Esophagus (tissue), 2 donors: ENCODE measurements around the gene DTNBP1. TPM values are rescaled to one million over a fixed set of nuclear protein-coding genes. Genes with fewer than 3 reads are reported as not detected.
"Not testable (repeated sequence)": the region's sequence is repeated elsewhere in the genome, so short reads cannot be mapped to it uniquely, and the experiment has no call there.

ENCODE experiments used
- H3K27ac ChIP-seq, 2 donors: one replicate each; pipeline ENCODE4 v1.5.1; 2013; ENCODE audit warnings: low read depth in 2 of 2, mild to moderate bottlenecking in 2 of 2, inconsistent platforms in 1 of 2, low read length in 1 of 2, moderate library complexity in 1 of 2
- H3K27me3 ChIP-seq, 2 donors: one replicate each; pipeline ENCODE4 v1.6.1; 2013; ENCODE audit warnings: low read length in 2 of 2, control low read depth in 1 of 2, mild to moderate bottlenecking in 1 of 2; ENCODE audit not compliant: insufficient read depth in 2 of 2, control insufficient read depth in 1 of 2
- H3K36me3 ChIP-seq, 2 donors: one replicate each; pipeline ENCODE4 v1.6.1; 2013; ENCODE audit warnings: low read length in 1 of 2; ENCODE audit not compliant: control insufficient read depth in 2 of 2, insufficient read depth in 2 of 2
- H3K4me1 ChIP-seq, 2 donors: one replicate each; pipeline ENCODE4 v1.6.1; 2013; ENCODE audit warnings: low read length in 1 of 2; ENCODE audit not compliant: control insufficient read depth in 2 of 2, insufficient read depth in 2 of 2
- H3K4me3 ChIP-seq, 2 donors: one replicate each; pipeline ENCODE4 v1.5.1; 2013; ENCODE audit warnings: low read length in 2 of 2, mild to moderate bottlenecking in 2 of 2, low read depth in 1 of 2, moderate library complexity in 1 of 2
- H3K9me3 ChIP-seq, 2 donors: one replicate each; pipeline ENCODE4 v1.6.1; 2013; ENCODE audit warnings: mild to moderate bottlenecking in 2 of 2, low read depth in 1 of 2, low read length in 1 of 2, moderate library complexity in 1 of 2; ENCODE audit not compliant: control insufficient read depth in 2 of 2, insufficient read depth in 1 of 2
- WGBS, 2 donors: extraction: QIAGEN DNeasy Blood & Tissue Kit; methylation state at CpG; one replicate each; pipeline ENCODE4 v1.1.7; 2013; 5-methylcytosine and 5-hydroxymethylcytosine counted together
- polyA plus RNA-seq, 2 donors: library from polyadenylated mRNA; stranded (reverse); fragments of 200-250 nt; gene quantifications; one replicate each; pipeline ENCODE4 v1.2.3, GENCODE V29; 2013
- donor health status: healthy with polysubstance abuse.
- donor health status: Bipolar disorder and iron deficiency.

Gene DTNBP1
- polyA plus RNA-seq, 2 donors = 4.2 to 9.6 TPM

- H3K27me3 ChIP-seq = no peaks in the 10 kb centered on the region
Observed at GRCh38 chr6:15654250-15654649, 8.6 kb downstream of the DTNBP1 start.

GRCh38 chr6:15653581-15653980, 9.2 kb downstream of the DTNBP1 start:
- no peaks in the 10 kb centered on the region for H3K4me1 ChIP-seq
- no peaks in the 10 kb centered on the region for H3K9me3 ChIP-seq
- H3K4me3 ChIP-seq = no peak overlapping the region
- no peaks in the 10 kb centered on the region for H3K36me3 ChIP-seq
- no peaks in the 10 kb centered on the region for H3K27me3 ChIP-seq
- H3K27ac ChIP-seq = no peak overlapping the region

More at GRCh38 chr6:15654250-15654649, 8.6 kb downstream of the DTNBP1 start:
- Histone ChIP-seq H3K4me3 (no peak overlapping the region), H3K9me3 (no peaks in the 10 kb centered on the region), H3K36me3 (no peaks in the 10 kb centered on the region), H3K4me1 (no peaks in the 10 kb centered on the region), H3K27ac (no peak overlapping the region)
- 75 to 91% methylated on average over 4 of the region's 4 CpGs for WGBS, 2 donors

GRCh38 chr6:15650004-15650559, 12.7 kb downstream of the DTNBP1 start:
- H3K4me1 ChIP-seq, H3K9me3 ChIP-seq, H3K4me3 ChIP-seq, H3K27me3 ChIP-seq, H3K27ac ChIP-seq, H3K36me3 ChIP-seq: not testable (repeated sequence)
- 90 to 98% methylated on average over 7 of the region's 7 CpGs for WGBS, 2 donors

- Histone ChIP-seq H3K4me3 (no peak overlapping the region), H3K9me3 (no peaks in the 10 kb centered on the region), H3K4me1 (no peaks in the 10 kb centered on the region), H3K27me3 (no peaks in the 10 kb centered on the region), H3K27ac (no peak overlapping the region), H3K36me3 (no peaks in the 10 kb centered on the region)
- 97 to 100% methylated on average over 1 of the region's 1 CpG for WGBS, 2 donors
Observed at GRCh38 chr6:15644904-15645303, 17.9 kb downstream of the DTNBP1 start.

GRCh38 chr6:15643542-15643941, 19.3 kb downstream of the DTNBP1 start:
- WGBS, 2 donors = 93 to 96% methylated on average over 2 of the region's 2 CpGs
- no peaks in the 10 kb centered on the region for H3K27me3 ChIP-seq
- no peaks in the 10 kb centered on the region for H3K4me1 ChIP-seq
- H3K36me3 ChIP-seq = no peaks in the 10 kb centered on the region
- H3K4me3 ChIP-seq = no peak overlapping the region
- H3K27ac ChIP-seq = no peak overlapping the region
- no peaks in the 10 kb centered on the region for H3K9me3 ChIP-seq

- Histone ChIP-seq H3K4me1 (no peaks in the 10 kb centered on the region), H3K36me3 (no peaks in the 10 kb centered on the region), H3K4me3 (no peak overlapping the region), H3K27me3 (no peaks in the 10 kb centered on the region), H3K9me3 (no peaks in the 10 kb centered on the region), H3K27ac (no peak overlapping the region)
- 73 to 78% methylated on average over 4 of the region's 4 CpGs for WGBS, 2 donors
Observed at GRCh38 chr6:15642276-15642675, 20.6 kb downstream of the DTNBP1 start.

- H3K4me1 ChIP-seq = no peaks in the 10 kb centered on the region
- H3K4me3 ChIP-seq = no peak overlapping the region
- no peak overlapping the region for H3K27ac ChIP-seq
- no peaks in the 10 kb centered on the region for H3K9me3 ChIP-seq
- no peaks in the 10 kb centered on the region for H3K27me3 ChIP-seq
- H3K36me3 ChIP-seq = no peaks in the 10 kb centered on the region
Observed at GRCh38 chr6:15638373-15638772, 24.5 kb downstream of the DTNBP1 start.

GRCh38 chr6:15631432-15631831, 31.4 kb downstream of the DTNBP1 start:
- H3K4me3 ChIP-seq = no peak overlapping the region
- 73 to 74% methylated on average over 2 of the region's 2 CpGs for WGBS, 2 donors
- H3K27ac ChIP-seq = no peak overlapping the region
- no peaks in the 10 kb centered on the region for H3K27me3 ChIP-seq
- H3K4me1 ChIP-seq = no peaks in the 10 kb centered on the region
- H3K9me3 ChIP-seq = no peaks in the 10 kb centered on the region
- no peaks in the 10 kb centered on the region for H3K36me3 ChIP-seq

- no peaks in the 10 kb centered on the region for H3K27me3 ChIP-seq
- no peaks in the 10 kb centered on the region for H3K36me3 ChIP-seq
- H3K9me3 ChIP-seq = no peaks in the 10 kb centered on the region
- no peak overlapping the region for H3K27ac ChIP-seq
- WGBS, 2 donors = 30 to 62% methylated on average over 1 of the region's 1 CpG
- no peak overlapping the region for H3K4me3 ChIP-seq
- no peaks in the 10 kb centered on the region for H3K4me1 ChIP-seq
Observed at GRCh38 chr6:15630202-15630601, 32.6 kb downstream of the DTNBP1 start.

GRCh38 chr6:15629487-15629886, 33.3 kb downstream of the DTNBP1 start:
- Histone ChIP-seq H3K4me3 (no peak overlapping the region), H3K9me3 (no peaks in the 10 kb centered on the region), H3K27ac (no peak overlapping the region), H3K4me1 (no peaks in the 10 kb centered on the region), H3K27me3 (no peaks in the 10 kb centered on the region), H3K36me3 (no peaks in the 10 kb centered on the region)
